VCaP (cell line): Measurements from ENCODE around the gene SLC6A17.

ENCODE experiments used
- H3K27ac ChIP-seq: fragments of 450-650 bp; 2 replicates; pipeline ENCODE4 v1.5.1; 2017
- CTCF ChIP-seq: fragments of 450-650 bp; conservative IDR thresholded peaks from 2 replicates; pipeline ENCODE4 v1.5.1; 2017; ENCODE audit warnings: mild to moderate bottlenecking, moderate library complexity

Gene SLC6A17

GRCh38 chr1:110196917-110197765 is 46.8 kb downstream of the SLC6A17 start:
- no peak overlapping the region for H3K27ac ChIP-seq

GRCh38 chr1:110197905-110198629 is 47.8 kb downstream of the SLC6A17 start:
- TF ChIP-seq CTCF = no peak
- H3K27ac ChIP-seq = no peak overlapping the region

More at GRCh38 chr1:110196917-110197765, 46.8 kb downstream of the SLC6A17 start:
- peak; percentile 96 for TF ChIP-seq CTCF

GRCh38 chr1:110198746-110199145 is 48.5 kb downstream of the SLC6A17 start:
- TF ChIP-seq CTCF = no peak
- H3K27ac ChIP-seq = no peak overlapping the region

- H3K27ac ChIP-seq = no peak overlapping the region
- TF ChIP-seq CTCF = no peak
Measured at GRCh38 chr1:110200190-110200589, 49.9 kb downstream of the SLC6A17 start.

GRCh38 chr1:110200666-110201065 is 50.4 kb downstream of the SLC6A17 start:
- no peak overlapping the region for H3K27ac ChIP-seq
- TF ChIP-seq CTCF = no peak

- no peak for TF ChIP-seq CTCF
Measured at GRCh38 chr1:110201157-110201825, 51.0 kb downstream of the SLC6A17 start.

More at GRCh38 chr1:110201157-110201825, 51.0 kb downstream of the SLC6A17 start:
- no peak overlapping the region for H3K27ac ChIP-seq
